ENCODE measurements around the gene OLFML2A. TPM values are rescaled to one million over a fixed set of nuclear protein-coding genes. Genes with fewer than 3 reads are reported as not detected.

The OLFML2A gene
- 8.6 and 14.9 TPM in 2 replicates for total RNA-seq

GRCh38 chr9:124776954-124777648 is at the start of gene OLFML2A:
Gene OLFML2A, plus strand, starts transcription at chr9:124777133. Its CDS starts 138 bp downstream, at chr9:124777271.

GRCh38 chr9:124771021-124771866 is 5.7 kb upstream of the OLFML2A start, which contains the start of gene NR6A1:
Gene NR6A1, minus strand, starts transcription at chr9:124771311.

GRCh38 chr9:124852829-124853531 is 76.0 kb downstream of the OLFML2A start, which contains the start of gene WDR38:
Gene WDR38, plus strand, starts transcription at chr9:124853460. Its CDS starts 72 bp downstream, at chr9:124853532.

GRCh38 chr9:124861342-124862229 is 84.7 kb downstream of the OLFML2A start, which contains the start of the genes ARPC5L and RPL35:
Gene ARPC5L, plus strand, starts transcription at chr9:124862130. Its CDS starts 7,161 bp downstream, at chr9:124869291.
Gene RPL35, minus strand, starts transcription at chr9:124861957. Its CDS starts 45 bp downstream, at chr9:124861912.

Other genes with a start within 250 kb of the OLFML2A start
- gene NR6A1, start 5.8 kb upstream of the OLFML2A start, total RNA-seq = 0.54 and 1.6 TPM in 2 replicates
- not detected in 2 replicates for gene WDR38, start 76.3 kb downstream of the OLFML2A start, total RNA-seq
- 1,756 and 2,140 TPM in 2 replicates for gene RPL35, start 84.8 kb downstream of the OLFML2A start, total RNA-seq
- 10.5 and 11.0 TPM in 2 replicates for gene ARPC5L, start 85.0 kb downstream of the OLFML2A start, total RNA-seq
- 10.6 and 11.9 TPM in 2 replicates for gene GOLGA1, start 163.9 kb downstream of the OLFML2A start, total RNA-seq